VCaP (cell line): ENCODE data around the gene TMEM87B.
"Not testable (repeated sequence)": the region's sequence is repeated elsewhere in the genome, so short reads cannot be mapped to it uniquely, and the experiment has no call there.

Source experiments
- H3K27ac ChIP-seq: fragments of 450-650 bp; 2 replicates; pipeline ENCODE4 v1.5.1; 2017
- CTCF ChIP-seq: fragments of 450-650 bp; conservative IDR thresholded peaks from 2 replicates; pipeline ENCODE4 v1.5.1; 2017; ENCODE audit warnings: mild to moderate bottlenecking, moderate library complexity

TMEM87B gene

GRCh38 chr2:112136096-112136495 is 81.0 kb downstream of the TMEM87B start:
- TF ChIP-seq CTCF: no peak
- H3K27ac ChIP-seq: no peak overlapping the region

- H3K27ac ChIP-seq: peak overlapping the region; percentile 57; the same call in 1 of the 2 replicates
- no peak for TF ChIP-seq CTCF
These were observed 82.6 kb downstream of the TMEM87B start for GRCh38 chr2:112137516-112138158.

- H3K27ac ChIP-seq: peak within 1 kb of the TSS; percentile 57; the same call in 1 of the 2 replicates
- TF ChIP-seq CTCF: no peak
These were observed 83.3 kb downstream of the TMEM87B start, which contains the start of gene FBLN7 for GRCh38 chr2:112138159-112139032. TSS of gene FBLN7 (plus strand) at chr2:112138385. CDS start at chr2:112138656, 271 bp downstream.

- H3K27ac ChIP-seq: not testable (repeated sequence)
These were observed 84.1 kb downstream of the TMEM87B start for GRCh38 chr2:112139033-112139614.

- not testable (repeated sequence) for H3K27ac ChIP-seq
These were observed 84.7 kb downstream of the TMEM87B start for GRCh38 chr2:112139661-112140204.

- H3K27ac ChIP-seq: no peak overlapping the region
- TF ChIP-seq CTCF: no peak
These were observed 85.2 kb downstream of the TMEM87B start for GRCh38 chr2:112140205-112140802.

- no peak overlapping the region for H3K27ac ChIP-seq
- no peak for TF ChIP-seq CTCF
These were observed 86.0 kb downstream of the TMEM87B start for GRCh38 chr2:112140899-112141625.
